ENCODE data around the gene RPP21. TPM values are rescaled to one million over a fixed set of nuclear protein-coding genes. Genes with fewer than 3 reads are reported as not detected.

The RPP21 gene
- total RNA-seq, 1 donor from 2014 or later: 59.4 TPM

DNA sequence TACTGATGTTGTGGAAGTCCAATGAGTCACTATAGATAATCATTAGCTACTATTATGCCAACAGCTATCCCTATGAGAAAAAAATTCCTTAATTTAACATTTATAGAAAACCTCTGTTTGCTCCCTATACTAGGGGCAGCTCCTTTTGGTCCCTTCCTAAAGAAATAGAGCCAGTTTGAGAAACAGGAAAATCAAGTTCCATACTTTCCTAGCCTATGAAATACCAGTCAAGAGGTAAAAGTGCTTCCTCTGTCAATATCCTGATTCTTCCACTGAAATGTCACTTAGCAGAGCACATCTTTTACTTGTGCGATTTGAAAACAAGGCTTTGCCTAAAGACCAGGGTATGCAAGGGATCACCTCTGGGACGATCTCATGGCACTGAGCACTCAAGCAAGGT is 32.7 kb upstream of the RPP21 start:
- peaks cover 15% of the 10 kb centered on the region for H3K36me3 Mint-ChIP-seq (ENCODE audit: insufficient read depth)
- peaks cover 2% of the 10 kb centered on the region for H3K4me1 Mint-ChIP-seq (ENCODE audit: low read depth)
- H3K9me3 Mint-ChIP-seq (ENCODE audit: low read depth): no peaks in the 10 kb centered on the region
- H3K27me3 Mint-ChIP-seq: no peaks in the 10 kb centered on the region
- no peak overlapping the region for H3K27ac Mint-ChIP-seq
- no peak overlapping the region for H3K4me3 Mint-ChIP-seq (ENCODE audit: low read depth)
- DNase-seq (ENCODE audit: low spot score, unreplicated experiment): no peak
- TF ChIP-seq, protein P1, sequence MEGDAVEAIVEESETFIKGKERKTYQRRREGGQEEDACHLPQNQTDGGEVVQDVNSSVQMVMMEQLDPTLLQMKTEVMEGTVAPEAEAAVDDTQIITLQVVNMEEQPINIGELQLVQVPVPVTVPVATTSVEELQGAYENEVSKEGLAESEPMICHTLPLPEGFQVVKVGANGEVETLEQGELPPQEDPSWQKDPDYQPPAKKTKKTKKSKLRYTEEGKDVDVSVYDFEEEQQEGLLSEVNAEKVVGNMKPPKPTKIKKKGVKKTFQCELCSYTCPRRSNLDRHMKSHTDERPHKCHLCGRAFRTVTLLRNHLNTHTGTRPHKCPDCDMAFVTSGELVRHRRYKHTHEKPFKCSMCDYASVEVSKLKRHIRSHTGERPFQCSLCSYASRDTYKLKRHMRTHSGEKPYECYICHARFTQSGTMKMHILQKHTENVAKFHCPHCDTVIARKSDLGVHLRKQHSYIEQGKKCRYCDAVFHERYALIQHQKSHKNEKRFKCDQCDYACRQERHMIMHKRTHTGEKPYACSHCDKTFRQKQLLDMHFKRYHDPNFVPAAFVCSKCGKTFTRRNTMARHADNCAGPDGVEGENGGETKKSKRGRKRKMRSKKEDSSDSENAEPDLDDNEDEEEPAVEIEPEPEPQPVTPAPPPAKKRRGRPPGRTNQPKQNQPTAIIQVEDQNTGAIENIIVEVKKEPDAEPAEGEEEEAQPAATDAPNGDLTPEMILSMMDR (IDR thresholded peaks at IDR 0.05; ENCODE audit: unreplicated experiment): no peak

DNA sequence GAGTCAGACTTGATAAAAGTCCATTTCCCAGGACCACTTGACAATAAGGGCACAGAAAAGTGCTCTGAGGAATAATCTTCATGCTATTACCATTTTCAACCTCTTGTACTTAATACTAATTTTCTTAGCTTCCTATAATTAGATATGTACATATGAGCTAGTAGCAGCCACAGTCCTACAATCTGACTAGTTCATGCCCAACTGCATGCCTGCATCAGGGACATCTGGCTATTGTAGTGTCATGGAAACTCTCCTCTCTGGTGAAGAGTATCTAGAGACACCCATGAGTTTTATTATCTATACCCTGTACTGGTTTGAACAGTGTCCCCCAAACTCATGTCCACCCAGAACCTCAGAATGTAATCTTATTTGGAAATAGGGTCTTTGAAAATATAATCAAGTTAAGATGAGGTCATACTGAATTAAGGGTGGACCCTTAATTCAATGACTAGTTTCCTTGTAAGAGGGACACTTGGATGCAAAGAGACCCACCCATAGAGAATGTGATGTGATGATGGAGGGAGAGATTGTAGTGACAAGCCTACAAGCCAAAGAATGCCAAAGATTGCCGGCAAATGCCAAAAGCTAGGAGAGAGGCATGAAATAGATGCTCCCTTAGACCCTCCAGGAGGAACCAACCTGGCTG is 32.2 kb upstream of the RPP21 start:
- TF ChIP-seq, protein P1 (IDR thresholded peaks at IDR 0.05; ENCODE audit: unreplicated experiment): no peak
- peaks cover 2% of the 10 kb centered on the region for H3K4me1 Mint-ChIP-seq (ENCODE audit: low read depth)
- H3K27me3 Mint-ChIP-seq: no peaks in the 10 kb centered on the region
- no peaks in the 10 kb centered on the region for H3K9me3 Mint-ChIP-seq (ENCODE audit: low read depth)
- H3K36me3 Mint-ChIP-seq (ENCODE audit: insufficient read depth): peaks cover 15% of the 10 kb centered on the region
- H3K27ac Mint-ChIP-seq: no peak overlapping the region
- no peak overlapping the region for H3K4me3 Mint-ChIP-seq (ENCODE audit: low read depth)
- DNase-seq (ENCODE audit: low spot score, unreplicated experiment): no peak

DNA sequence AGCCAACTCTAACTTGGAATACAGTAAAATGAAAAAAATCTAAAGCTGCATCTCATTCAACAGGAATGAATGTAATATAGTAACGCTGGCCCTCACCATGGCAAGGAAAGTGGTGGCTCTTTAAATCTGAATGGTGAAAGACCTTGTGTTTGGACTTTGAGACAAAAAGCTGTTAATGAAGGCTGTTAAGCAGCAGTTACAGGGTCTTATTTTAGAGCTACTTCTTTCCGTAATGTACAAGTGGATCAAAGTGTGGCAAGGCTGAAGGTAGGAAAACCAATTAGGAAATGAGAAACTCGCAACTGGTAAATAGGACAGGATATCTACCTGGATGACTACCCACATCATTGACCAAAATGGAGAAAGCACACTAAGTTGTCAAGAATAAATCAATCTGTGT is 29.8 kb upstream of the RPP21 start:
- no peak overlapping the region for H3K27ac Mint-ChIP-seq
- TF ChIP-seq, protein P1 (IDR thresholded peaks at IDR 0.05; ENCODE audit: unreplicated experiment): no peak
- H3K27me3 Mint-ChIP-seq: no peaks in the 10 kb centered on the region
- peaks cover 12% of the 10 kb centered on the region for H3K36me3 Mint-ChIP-seq (ENCODE audit: insufficient read depth)
- H3K4me3 Mint-ChIP-seq (ENCODE audit: low read depth): no peak overlapping the region
- peaks cover 6% of the 10 kb centered on the region for H3K4me1 Mint-ChIP-seq (ENCODE audit: low read depth)
- no peak for DNase-seq (ENCODE audit: low spot score, unreplicated experiment)
- no peaks in the 10 kb centered on the region for H3K9me3 Mint-ChIP-seq (ENCODE audit: low read depth)

DNA sequence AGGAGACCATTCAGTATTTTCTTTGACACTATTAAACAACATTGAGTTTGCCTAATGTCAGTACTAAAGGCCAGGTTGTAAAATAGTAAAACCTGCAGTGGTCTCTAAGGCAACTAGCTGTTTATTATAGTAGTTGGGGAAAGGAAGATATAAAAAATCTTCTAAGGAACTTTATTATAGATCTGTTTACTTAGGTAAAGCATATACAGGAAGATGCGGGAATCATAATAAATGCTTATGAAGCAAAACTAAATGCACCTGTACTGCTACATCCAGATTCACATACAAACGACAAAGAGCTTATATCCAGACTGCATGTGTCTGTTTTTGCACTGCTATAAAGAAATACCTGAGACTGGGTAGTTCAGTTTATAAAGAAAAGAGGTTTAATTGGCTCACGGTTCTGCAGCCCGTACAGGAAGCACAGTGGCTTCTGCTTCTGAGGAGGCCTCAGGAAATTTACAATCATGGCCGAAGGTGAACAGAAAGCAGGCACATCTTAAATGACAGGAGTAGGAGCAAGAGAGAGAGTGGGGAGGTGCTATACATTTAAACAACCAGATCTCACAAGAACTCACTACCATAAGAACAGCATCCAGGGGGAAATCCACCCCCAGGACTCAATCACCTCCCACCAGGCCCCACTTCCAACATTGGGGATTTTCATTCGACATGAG is 26.9 kb upstream of the RPP21 start:
- Mint-ChIP-seq H3K36me3 (ENCODE audit: insufficient read depth) (peaks cover 8% of the 10 kb centered on the region), H3K27me3 (no peaks in the 10 kb centered on the region), H3K4me1 (ENCODE audit: low read depth) (peaks cover 6% of the 10 kb centered on the region), H3K4me3 (ENCODE audit: low read depth) (no peak overlapping the region), H3K27ac (no peak overlapping the region), H3K9me3 (ENCODE audit: low read depth) (no peaks in the 10 kb centered on the region)
- TF ChIP-seq, protein P1 (IDR thresholded peaks at IDR 0.05; ENCODE audit: unreplicated experiment): no peak
- DNase-seq (ENCODE audit: low spot score, unreplicated experiment): no peak

- peaks cover 8% of the 10 kb centered on the region for H3K4me1 Mint-ChIP-seq (ENCODE audit: low read depth)
- no peak overlapping the region for H3K27ac Mint-ChIP-seq
- TF ChIP-seq, protein P1 (IDR thresholded peaks at IDR 0.05; ENCODE audit: unreplicated experiment): no peak
- peaks cover 7% of the 10 kb centered on the region for H3K36me3 Mint-ChIP-seq (ENCODE audit: insufficient read depth)
- no peak for DNase-seq (ENCODE audit: low spot score, unreplicated experiment)
- no peaks in the 10 kb centered on the region for H3K9me3 Mint-ChIP-seq (ENCODE audit: low read depth)
- no peak overlapping the region for H3K4me3 Mint-ChIP-seq (ENCODE audit: low read depth)
- no peaks in the 10 kb centered on the region for H3K27me3 Mint-ChIP-seq
Observed at GRCh38 chr6:30319146-30319835, 25.7 kb upstream of the RPP21 start.

All from progenitor cell of endocrine pancreas (in vitro differentiated cells).